HFF-Myc (cell line): ENCODE data around the gene U2SURP.
A peak's percentile ranks its signal among the peaks of the same experiment; 100 is the strongest.

Experiments used
- DNase-seq: peaks from one replicate; pipeline ENCODE4 v3.0.0-alpha.2; 2011; ENCODE audit warnings: low read depth; ENCODE audit errors: extremely low read depth
- H3K4me3 ChIP-seq: replicated peaks from 2 replicates; pipeline ENCODE4 v1.5.1; 2011; ENCODE audit warnings: low read depth, mild to moderate bottlenecking, control low read depth, low read length
- TF ChIP-seq, protein P1 (sequence below): IDR thresholded peaks from 2 replicates; pipeline ENCODE4 v1.5.1; 2012; ENCODE audit warnings: mild to moderate bottlenecking, low read depth, low read length, control low read depth; ENCODE audit errors: missing control alignments

Gene U2SURP

DNA sequence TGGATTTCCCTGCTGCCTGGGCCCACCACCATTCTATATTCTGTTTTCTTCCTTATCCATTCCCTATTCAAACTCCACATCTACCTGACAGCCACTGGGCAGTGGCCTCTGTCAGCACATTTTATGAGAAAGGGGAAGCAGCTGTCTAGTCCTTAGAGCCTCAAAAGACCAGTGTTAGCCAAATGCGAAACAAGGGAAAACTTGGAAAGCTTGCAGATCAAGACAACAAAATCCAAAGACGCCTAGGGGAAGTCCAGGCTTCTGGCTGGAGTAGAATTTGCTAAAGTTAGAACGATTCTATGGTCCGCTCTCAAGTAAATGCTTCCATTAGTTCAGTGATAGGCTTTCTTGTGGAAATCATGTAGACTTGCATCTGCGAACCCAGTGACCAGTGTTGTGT is 78.8 kb downstream of the U2SURP start:
- TF ChIP-seq, protein P1, sequence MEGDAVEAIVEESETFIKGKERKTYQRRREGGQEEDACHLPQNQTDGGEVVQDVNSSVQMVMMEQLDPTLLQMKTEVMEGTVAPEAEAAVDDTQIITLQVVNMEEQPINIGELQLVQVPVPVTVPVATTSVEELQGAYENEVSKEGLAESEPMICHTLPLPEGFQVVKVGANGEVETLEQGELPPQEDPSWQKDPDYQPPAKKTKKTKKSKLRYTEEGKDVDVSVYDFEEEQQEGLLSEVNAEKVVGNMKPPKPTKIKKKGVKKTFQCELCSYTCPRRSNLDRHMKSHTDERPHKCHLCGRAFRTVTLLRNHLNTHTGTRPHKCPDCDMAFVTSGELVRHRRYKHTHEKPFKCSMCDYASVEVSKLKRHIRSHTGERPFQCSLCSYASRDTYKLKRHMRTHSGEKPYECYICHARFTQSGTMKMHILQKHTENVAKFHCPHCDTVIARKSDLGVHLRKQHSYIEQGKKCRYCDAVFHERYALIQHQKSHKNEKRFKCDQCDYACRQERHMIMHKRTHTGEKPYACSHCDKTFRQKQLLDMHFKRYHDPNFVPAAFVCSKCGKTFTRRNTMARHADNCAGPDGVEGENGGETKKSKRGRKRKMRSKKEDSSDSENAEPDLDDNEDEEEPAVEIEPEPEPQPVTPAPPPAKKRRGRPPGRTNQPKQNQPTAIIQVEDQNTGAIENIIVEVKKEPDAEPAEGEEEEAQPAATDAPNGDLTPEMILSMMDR = no peak
- DNase-seq = no peak
- no peak overlapping the region for H3K4me3 ChIP-seq

DNA sequence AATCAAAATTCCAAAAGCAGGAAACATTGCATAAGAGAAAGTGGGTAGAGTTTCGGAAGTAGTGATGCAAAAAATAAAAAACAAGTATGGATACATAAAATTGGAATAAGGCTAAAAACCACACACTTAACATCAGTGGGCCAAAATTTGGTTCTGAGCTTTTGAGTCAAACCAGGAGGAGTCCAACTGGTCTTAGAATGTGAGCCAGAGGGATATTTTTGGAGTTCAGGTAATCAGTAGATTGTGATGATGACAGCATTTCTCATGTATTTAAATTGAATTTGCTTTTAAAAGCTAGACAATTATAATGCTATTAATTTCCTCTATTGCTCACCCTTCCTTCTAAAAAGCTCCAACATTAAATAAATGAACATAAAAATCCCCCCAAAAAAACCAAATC is 80.0 kb downstream of the U2SURP start:
- TF ChIP-seq, protein P1 = no peak
- H3K4me3 ChIP-seq = no peak overlapping the region
- DNase-seq = no peak

DNA sequence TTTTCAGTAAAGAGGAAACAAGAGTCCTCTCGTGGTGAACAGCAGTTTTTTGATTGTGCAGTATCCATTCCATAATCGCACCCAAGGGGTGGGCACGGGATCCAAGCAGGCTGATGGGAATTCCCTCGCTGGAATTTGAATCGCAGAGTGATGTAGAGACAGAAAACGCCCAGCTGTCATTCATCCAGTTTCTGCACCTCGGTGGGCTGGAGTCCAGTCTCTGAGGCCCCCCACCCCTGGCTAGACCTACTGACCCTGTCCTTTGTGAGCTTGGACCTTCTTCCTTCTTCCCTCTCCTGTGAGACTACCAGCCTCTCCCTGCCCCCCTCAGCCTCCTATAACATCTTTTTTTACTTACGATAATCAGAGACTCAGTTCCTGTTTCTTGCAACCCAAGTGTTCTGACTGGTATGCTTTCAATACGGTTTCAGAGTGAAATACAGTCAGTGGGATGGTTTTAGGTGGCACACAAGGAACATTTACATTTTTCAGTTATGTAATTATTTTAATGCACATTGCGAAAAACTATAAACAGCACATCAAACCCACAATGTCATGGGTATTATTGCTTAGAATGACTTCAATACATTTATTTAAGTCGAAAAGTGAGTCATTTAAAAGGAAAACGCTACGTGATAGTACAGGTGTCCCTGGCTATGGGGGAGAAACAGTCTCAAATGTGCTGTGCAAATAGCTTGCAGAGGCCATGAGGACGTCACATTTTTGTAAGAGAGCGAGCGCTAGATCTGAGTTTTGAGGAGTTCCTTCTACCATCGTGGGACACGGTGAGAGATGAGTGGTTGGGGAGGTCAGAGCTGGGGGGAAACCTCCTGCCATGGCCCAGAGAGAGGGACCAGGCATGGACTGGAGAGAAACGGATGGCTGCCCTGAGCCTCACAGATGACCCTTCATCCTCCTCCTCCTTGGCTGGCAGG is 80.7 kb downstream of the U2SURP start:
- no peak overlapping the region for H3K4me3 ChIP-seq
- no peak for DNase-seq
- TF ChIP-seq, protein P1 = no peak

DNA sequence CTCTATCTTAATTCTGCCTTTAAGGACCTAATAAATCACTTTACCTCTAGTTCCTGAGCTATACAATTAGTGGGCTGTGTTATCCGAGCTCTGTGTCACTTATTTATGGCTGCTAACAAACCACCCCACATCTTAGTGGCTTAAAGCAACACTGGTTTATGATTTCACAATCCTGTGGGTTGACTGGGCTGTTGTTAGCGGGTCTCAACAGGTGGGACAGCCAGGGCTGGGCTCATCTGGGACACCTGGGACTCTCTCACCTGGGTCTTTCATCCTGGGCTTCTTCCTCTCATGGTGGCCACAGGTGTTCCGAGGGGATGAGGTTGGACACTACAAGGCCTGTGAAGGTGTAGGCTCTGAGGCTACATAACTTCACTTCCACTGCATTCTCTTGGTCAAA is 82.4 kb downstream of the U2SURP start:
- TF ChIP-seq, protein P1 = no peak
- no peak overlapping the region for H3K4me3 ChIP-seq
- DNase-seq = no peak

DNA sequence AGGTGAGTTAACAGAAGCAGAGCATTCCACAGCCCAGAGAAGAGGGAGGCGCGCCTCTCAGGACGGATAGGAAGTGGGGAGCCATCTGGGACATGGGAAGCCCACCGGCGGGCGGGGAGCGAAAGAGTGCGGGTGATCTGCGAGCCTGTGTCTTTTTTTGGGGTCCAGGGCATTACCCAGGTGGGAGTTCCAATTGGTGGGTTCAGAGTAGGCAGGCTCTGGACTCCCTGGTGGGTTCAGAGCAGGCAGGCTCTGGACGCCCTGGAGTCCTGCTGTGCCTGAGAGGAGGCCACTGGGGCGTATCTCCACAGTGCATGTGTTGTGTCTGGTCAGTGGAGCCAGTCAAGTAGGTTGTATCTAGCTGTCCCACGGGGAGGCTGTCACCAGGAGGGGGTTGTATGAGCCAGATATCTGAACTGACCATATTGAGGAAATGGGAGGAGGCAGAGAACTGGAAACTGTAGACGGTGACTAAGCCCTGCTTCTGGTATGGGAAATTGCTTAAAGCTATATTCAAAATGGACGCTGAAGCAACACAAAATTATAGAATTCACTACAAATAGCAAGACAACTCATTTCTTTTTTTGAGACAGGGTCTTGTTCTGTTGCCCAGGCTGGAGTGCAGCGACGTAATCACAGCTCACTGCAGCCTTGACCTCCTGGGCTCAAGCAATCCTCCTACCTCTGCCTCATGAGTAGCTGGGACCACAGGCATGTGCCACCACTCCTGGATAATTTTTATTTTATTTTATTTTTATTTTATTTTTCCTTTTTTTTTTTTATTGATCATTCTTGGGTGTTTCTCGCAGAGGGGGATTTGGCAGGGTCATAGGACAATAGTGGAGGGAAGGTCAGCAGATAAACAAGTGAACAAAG is 83.7 kb downstream of the U2SURP start:
- TF ChIP-seq, protein P1 = no peak
- H3K4me3 ChIP-seq = no peak overlapping the region
- DNase-seq = peak; percentile 30

DNA sequence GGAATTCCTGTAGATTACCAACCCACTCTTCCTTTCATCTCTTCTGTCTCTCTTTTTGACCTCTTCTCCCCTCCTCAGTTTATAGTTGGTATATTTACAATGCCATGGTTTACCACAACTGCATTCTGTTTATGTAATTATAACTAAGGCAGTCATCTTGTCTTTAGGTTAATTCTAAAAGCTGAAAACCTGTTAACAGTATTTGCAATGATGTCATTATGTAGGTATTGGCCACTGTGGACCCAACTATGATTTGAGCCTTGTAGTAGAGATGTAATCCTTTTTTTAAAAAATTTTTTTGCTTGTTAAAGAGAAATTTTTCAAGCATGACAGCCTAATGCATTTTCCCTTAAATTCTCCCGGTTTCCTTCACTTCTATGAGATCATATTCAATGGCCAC is 87.5 kb downstream of the U2SURP start:
- TF ChIP-seq, protein P1 = no peak

More for the DNA sequence above, 87.5 kb downstream of the U2SURP start:
- no peak for DNase-seq
- no peak overlapping the region for H3K4me3 ChIP-seq
